Smooth muscle cell (in vitro differentiated cells): ENCODE results near the gene UGT8. TPM values are rescaled to one million over a fixed set of nuclear protein-coding genes. Genes with fewer than 3 reads are reported as not detected.
"Not testable (repeated sequence)": the region's sequence is repeated elsewhere in the genome, so short reads cannot be mapped to it uniquely, and the experiment has no call there.

Source experiments
- DNase-seq: peaks from one replicate; lab custom pipeline; 2025; ENCODE audit not compliant: unreplicated experiment; lab: John Stamatoyannopoulos, UW
- H2AFZ ChIP-seq: fragments of 200-600 bp; sonication (generic); 2 replicates; pipeline ENCODE4 v1.6.0; 2016; ENCODE audit warnings: antibody characterized with exemption, low read depth, mild to moderate bottlenecking
- H3F3A ChIP-seq: fragments of 200-600 bp; sonication (generic); 2 replicates; pipeline ENCODE4 v1.6.0; 2017; ENCODE audit warnings: antibody characterized with exemption, low read depth
- H3K27ac ChIP-seq: fragments of 200-600 bp; sonication (generic); 2 replicates; pipeline ENCODE4 v1.5.1; 2016; ENCODE audit warnings: low read depth, mild to moderate bottlenecking
- H3K27me3 ChIP-seq: fragments of 200-600 bp; sonication (generic); 2 replicates; pipeline ENCODE4 v1.6.1; 2016; ENCODE audit warnings: low read depth, mild to moderate bottlenecking
- H3K36me3 ChIP-seq: fragments of 200-600 bp; sonication (generic); 2 replicates; pipeline ENCODE4 v1.5.1; 2016; ENCODE audit warnings: low read depth
- H3K4me1 ChIP-seq: fragments of 200-600 bp; sonication (generic); 2 replicates; pipeline ENCODE4 v1.5.1; 2016; ENCODE audit warnings: low read depth
- H3K4me2 ChIP-seq: fragments of 200-600 bp; sonication (generic); 2 replicates; pipeline ENCODE4 v1.6.0; 2016; ENCODE audit warnings: mild to moderate bottlenecking
- H3K4me3 ChIP-seq: fragments of 200-600 bp; sonication (generic); 2 replicates; pipeline ENCODE4 v1.5.1; 2016; ENCODE audit warnings: mild to moderate bottlenecking
- H3K79me2 ChIP-seq: fragments of 200-600 bp; sonication (generic); 2 replicates; pipeline ENCODE4 v1.6.0; 2016; ENCODE audit warnings: low read depth, mild to moderate bottlenecking
- H3K9ac ChIP-seq: fragments of 200-600 bp; sonication (generic); 2 replicates; pipeline ENCODE4 v1.6.0; 2016; ENCODE audit warnings: low read depth
- H3K9me3 ChIP-seq: fragments of 200-600 bp; sonication (generic); replicated peaks from 2 replicates; pipeline ENCODE4 v1.5.1; 2016; ENCODE audit warnings: low read depth
- H4K20me1 ChIP-seq: fragments of 200-600 bp; sonication (generic); 2 replicates; pipeline ENCODE4 v1.6.0; 2016; ENCODE audit warnings: low read depth
- WGBS: methylation state at CpG from one replicate; pipeline ENCODE4 v1.1.7; 2016; ENCODE audit warnings: low lambda C conversion rate; 5-methylcytosine and 5-hydroxymethylcytosine counted together
- polyA plus RNA-seq: library from polyadenylated mRNA; unstranded; fragments of >200 nt; fragmentation: Nextera tagmentation; extraction: Ambion mirVana; gene quantifications from 2 replicates; pipeline ENCODE4 v1.2.1, GENCODE V29; 2016
- total RNA-seq: library from RNA; depleted of rRNA; stranded (reverse); fragments of >200 nt; gene quantifications from 2 replicates; pipeline ENCODE4 v1.2.3, GENCODE V29; 2014
- TF ChIP-seq, protein P1 (sequence below): fragments of 200-600 bp; sonication (generic); IDR thresholded peaks from 2 replicates; pipeline ENCODE4 v1.5.1; 2017; ENCODE audit warnings: borderline replicate concordance, mild to moderate bottlenecking, antibody characterized with exemption; ENCODE audit not compliant: insufficient read depth, poor library complexity, severe bottlenecking

The UGT8 gene
- total and polyA plus RNA-seq, 2 experiments from 2014 or later = not detected

DNA sequence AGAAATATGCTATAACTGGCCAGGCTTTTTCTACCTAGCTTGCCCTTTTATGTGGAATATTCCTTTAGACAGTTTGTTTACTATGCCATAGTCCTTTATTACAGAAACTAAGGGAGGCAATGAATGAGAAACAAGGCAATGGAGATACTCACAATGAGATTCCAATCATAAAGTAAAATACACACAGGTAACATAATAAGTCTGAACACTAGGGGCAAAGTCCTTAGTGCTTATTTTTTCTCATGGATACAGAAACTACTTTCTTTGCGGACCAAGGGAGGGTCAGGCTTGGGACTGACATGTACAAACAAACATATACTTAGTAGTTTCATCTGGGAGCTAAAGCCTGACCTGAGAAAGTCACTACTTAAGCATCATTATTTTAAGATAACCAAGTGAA is 16.0 kb upstream of the UGT8 start:
- Histone ChIP-seq H2AFZ (no peak overlapping the region), H3K9ac (no peak overlapping the region), H3K36me3 (no peaks in the 10 kb centered on the region), H4K20me1 (no peaks in the 10 kb centered on the region), H3K4me2 (no peak overlapping the region), H3K4me3 (no peak overlapping the region), H3K27ac (no peak overlapping the region), H3F3A (no peaks in the 10 kb centered on the region), H3K27me3 (no peaks in the 10 kb centered on the region), H3K79me2 (no peaks in the 10 kb centered on the region), H3K4me1 (no peaks in the 10 kb centered on the region), H3K9me3 (peaks cover 8% of the 10 kb centered on the region)
- 97% methylated on average over 1 of the region's 1 CpG for WGBS
- DNase-seq = no peak
- TF ChIP-seq, protein P1, sequence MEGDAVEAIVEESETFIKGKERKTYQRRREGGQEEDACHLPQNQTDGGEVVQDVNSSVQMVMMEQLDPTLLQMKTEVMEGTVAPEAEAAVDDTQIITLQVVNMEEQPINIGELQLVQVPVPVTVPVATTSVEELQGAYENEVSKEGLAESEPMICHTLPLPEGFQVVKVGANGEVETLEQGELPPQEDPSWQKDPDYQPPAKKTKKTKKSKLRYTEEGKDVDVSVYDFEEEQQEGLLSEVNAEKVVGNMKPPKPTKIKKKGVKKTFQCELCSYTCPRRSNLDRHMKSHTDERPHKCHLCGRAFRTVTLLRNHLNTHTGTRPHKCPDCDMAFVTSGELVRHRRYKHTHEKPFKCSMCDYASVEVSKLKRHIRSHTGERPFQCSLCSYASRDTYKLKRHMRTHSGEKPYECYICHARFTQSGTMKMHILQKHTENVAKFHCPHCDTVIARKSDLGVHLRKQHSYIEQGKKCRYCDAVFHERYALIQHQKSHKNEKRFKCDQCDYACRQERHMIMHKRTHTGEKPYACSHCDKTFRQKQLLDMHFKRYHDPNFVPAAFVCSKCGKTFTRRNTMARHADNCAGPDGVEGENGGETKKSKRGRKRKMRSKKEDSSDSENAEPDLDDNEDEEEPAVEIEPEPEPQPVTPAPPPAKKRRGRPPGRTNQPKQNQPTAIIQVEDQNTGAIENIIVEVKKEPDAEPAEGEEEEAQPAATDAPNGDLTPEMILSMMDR = no peak

DNA sequence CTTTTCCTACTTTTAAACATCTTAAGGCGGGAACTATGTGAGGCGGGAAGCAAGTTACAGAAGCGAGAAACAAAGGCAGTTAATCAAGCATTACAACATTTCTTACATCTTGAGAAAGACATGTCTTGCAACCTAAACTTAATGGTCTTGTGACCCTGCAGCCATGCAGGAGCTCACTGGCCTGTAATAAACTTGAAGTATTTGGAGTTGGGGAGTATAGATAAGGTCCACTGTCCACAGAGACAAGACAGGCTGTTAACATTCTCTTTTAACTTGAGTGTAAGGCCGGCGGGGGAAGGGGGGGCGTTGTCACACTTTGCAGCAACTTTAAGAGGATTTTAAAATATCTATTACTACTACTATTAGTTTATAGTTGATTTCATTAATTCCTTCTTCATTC is 10.3 kb upstream of the UGT8 start:
- no peak overlapping the region for H2AFZ ChIP-seq
- no peaks in the 10 kb centered on the region for H4K20me1 ChIP-seq
- H3K27me3 ChIP-seq = no peaks in the 10 kb centered on the region
- no peaks in the 10 kb centered on the region for H3K9me3 ChIP-seq
- H3K79me2 ChIP-seq = no peaks in the 10 kb centered on the region
- no peak overlapping the region for H3K4me2 ChIP-seq
- WGBS = 60% methylated on average over 6 of the region's 6 CpGs
- TF ChIP-seq, protein P1 = no peak
- H3K4me3 ChIP-seq = no peak overlapping the region
- no peak overlapping the region for H3K27ac ChIP-seq
- no peaks in the 10 kb centered on the region for H3F3A ChIP-seq
- H3K9ac ChIP-seq = no peak overlapping the region
- no peaks in the 10 kb centered on the region for H3K4me1 ChIP-seq
- DNase-seq = no peak
- no peaks in the 10 kb centered on the region for H3K36me3 ChIP-seq

- not testable (repeated sequence) for H3K27ac ChIP-seq, H3K9me3 ChIP-seq, H3K36me3 ChIP-seq, H4K20me1 ChIP-seq, H3K4me3 ChIP-seq, DNase-seq, H3K27me3 ChIP-seq, H3K79me2 ChIP-seq, H3F3A ChIP-seq, H3K9ac ChIP-seq, H3K4me1 ChIP-seq, H3K4me2 ChIP-seq, H2AFZ ChIP-seq
- WGBS = 83% methylated on average over 1 of the region's 1 CpG
These were observed 8.2 kb upstream of the UGT8 start for GRCh38 chr4:114590360-114590759.

- Histone ChIP-seq H2AFZ (no peak overlapping the region), H3K9me3 (no peaks in the 10 kb centered on the region), H3K4me2 (no peak overlapping the region), H3K4me1 (peaks cover 3% of the 10 kb centered on the region), H4K20me1 (no peaks in the 10 kb centered on the region), H3K27me3 (peaks cover 26% of the 10 kb centered on the region), H3K27ac (no peak overlapping the region), H3K79me2 (no peaks in the 10 kb centered on the region), H3K9ac (no peak overlapping the region), H3K36me3 (no peaks in the 10 kb centered on the region), H3K4me3 (no peak overlapping the region), H3F3A (no peaks in the 10 kb centered on the region)
- DNase-seq = no peak
- TF ChIP-seq, protein P1 = no peak
- WGBS = 42% methylated on average over 8 of the region's 8 CpGs
These were observed 5.1 kb upstream of the UGT8 start for GRCh38 chr4:114593526-114593925.
